ENCODE data around the gene KRTAP4-7.

DNA sequence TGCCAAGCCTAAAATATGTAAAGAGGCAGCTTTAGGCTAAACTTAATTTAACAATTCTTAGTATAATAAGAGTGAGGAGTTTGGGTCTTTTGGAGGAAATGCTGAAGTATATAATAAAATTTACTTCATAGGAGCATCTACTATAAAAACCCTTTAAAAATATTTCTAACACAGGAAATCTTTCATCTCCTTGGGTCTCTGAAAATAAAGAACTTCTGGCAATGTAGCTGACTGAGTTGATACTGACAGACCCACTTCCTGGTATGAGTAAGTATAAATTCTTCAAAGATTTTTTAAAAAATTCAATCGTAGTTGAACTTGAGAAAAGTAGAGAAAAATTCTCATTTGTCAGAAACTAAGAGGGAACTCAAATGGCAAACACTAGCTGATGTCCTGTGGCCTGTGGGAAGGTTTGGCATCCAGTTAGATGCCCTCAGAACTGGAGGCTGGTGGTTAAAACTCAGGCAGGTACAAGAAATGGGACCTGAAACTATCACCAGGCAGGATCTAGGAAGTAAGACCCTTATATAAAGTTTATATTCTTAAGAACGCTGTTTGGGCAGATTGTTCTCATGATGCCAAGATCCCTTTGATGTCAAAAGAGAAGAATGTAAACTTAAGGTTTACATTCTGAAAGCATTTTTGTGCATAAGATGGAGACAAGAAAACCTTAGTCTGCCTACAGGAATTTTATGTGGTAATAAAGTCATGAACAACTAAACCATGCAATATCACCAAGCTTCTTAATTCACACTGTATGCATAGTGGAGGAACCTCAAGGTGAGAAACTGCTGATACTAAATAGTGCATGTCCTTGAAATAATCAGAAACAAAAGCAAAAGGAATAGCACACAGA lies 50.2 kb downstream of the KRTAP4-7 start:
- no peak for TF ChIP-seq EZH2 (IDR thresholded peaks at IDR 0.05)
- no peak; the same call in 1 of the 2 replicates for TF ChIP-seq POLR2AphosphoS5 (IDR thresholded peaks at IDR 0.05; ENCODE audit: borderline replicate concordance, low read depth, low read length)
